Fibroblast of the aortic adventitia (primary cell): ENCODE measurements around the gene ZNF789. TPM values are rescaled to one million over a fixed set of nuclear protein-coding genes. Genes with fewer than 3 reads are reported as not detected.

Experiments
- DNase-seq: peaks from one replicate; pipeline ENCODE4 v3.0.0-alpha.2; 2010; ENCODE audit warnings: low read depth
- H3K4me3 ChIP-seq: 2 replicates; pipeline ENCODE4 v1.5.1; 2011; ENCODE audit warnings: low read depth, mild to moderate bottlenecking, control low read depth, low read length, moderate library complexity
- total RNA-seq: library from RNA; depleted of rRNA; stranded (reverse); fragments of >200 nt; gene quantifications from 2 replicates; pipeline ENCODE4 v1.2.3, GENCODE V29; 2012; ENCODE audit warnings: low replicate concordance
- TF ChIP-seq, protein P1 (sequence below): IDR thresholded peaks from 2 replicates; pipeline ENCODE4 v1.5.1; 2011; ENCODE audit warnings: mild to moderate bottlenecking, low read length, control low read depth, inconsistent platforms; ENCODE audit not compliant: insufficient read depth

Gene ZNF789
- total RNA-seq, 1 donor = 6.9 TPM

DNA sequence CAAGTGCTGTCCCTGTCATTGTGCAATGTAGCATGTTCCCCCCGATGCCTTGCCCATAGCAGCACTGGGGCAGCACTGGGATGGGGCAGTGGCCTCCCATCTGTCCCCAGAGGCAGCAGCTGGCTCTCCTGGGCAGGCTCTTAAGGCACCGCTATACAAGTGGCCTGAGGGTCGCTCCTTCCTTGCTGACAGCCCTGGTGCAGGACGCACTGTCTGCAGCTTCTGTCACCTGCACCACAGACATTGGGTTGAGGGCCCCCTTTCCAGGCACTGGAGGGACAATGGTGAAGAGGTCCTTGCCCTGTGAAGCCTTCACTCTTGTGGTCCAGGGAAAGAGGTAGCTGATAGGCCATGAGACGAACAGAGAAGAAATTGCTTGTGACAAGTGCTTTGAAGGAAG, 23.4 kb upstream of the ZNF789 start:
- no peak overlapping the region for H3K4me3 ChIP-seq
- DNase-seq = no peak
- TF ChIP-seq, protein P1, sequence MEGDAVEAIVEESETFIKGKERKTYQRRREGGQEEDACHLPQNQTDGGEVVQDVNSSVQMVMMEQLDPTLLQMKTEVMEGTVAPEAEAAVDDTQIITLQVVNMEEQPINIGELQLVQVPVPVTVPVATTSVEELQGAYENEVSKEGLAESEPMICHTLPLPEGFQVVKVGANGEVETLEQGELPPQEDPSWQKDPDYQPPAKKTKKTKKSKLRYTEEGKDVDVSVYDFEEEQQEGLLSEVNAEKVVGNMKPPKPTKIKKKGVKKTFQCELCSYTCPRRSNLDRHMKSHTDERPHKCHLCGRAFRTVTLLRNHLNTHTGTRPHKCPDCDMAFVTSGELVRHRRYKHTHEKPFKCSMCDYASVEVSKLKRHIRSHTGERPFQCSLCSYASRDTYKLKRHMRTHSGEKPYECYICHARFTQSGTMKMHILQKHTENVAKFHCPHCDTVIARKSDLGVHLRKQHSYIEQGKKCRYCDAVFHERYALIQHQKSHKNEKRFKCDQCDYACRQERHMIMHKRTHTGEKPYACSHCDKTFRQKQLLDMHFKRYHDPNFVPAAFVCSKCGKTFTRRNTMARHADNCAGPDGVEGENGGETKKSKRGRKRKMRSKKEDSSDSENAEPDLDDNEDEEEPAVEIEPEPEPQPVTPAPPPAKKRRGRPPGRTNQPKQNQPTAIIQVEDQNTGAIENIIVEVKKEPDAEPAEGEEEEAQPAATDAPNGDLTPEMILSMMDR = no peak

DNA sequence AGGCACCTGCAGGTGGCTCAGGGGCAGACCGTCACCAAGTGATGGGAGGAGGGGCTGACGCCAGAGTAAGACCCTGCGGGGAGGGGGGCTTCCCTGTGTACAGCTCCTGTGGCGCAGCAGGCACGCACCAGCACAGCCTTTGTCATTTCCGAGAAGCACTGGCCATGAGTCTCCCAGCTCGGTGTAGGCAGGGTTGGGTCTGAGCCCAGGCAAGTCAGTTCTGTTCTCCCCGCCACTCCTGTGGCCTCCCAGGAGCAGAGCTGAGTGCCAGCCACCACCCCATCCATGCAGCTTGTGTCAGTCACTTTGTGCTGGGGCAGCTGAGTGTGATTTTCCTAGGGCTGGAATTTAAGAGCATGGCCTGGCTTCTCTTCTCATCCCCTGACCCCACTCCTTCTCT, 20.8 kb upstream of the ZNF789 start:
- TF ChIP-seq, protein P1 = no peak
- DNase-seq = no peak
- H3K4me3 ChIP-seq = no peak overlapping the region

DNA sequence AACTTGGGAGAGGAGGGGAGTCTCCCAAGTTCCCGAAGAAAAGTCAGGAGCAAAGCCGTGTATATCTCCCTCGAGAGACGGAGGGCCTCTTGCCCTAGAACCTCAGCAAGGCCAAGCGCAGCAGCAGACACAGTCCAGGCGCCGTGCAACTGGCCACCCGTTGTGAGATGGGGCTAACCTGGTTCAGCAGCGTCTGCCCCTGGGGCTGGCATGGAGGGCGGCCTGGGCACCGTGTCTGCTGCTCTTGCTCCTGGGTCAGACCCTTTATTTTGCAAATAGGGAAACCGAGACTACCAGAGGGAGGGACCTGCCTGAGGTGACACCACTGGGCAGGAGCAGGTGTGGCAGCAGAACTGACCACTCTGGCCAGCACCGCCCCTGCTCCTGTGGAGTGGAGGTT, 20.1 kb upstream of the ZNF789 start:
- no peak for DNase-seq
- no peak overlapping the region for H3K4me3 ChIP-seq
- TF ChIP-seq, protein P1 = no peak

DNA sequence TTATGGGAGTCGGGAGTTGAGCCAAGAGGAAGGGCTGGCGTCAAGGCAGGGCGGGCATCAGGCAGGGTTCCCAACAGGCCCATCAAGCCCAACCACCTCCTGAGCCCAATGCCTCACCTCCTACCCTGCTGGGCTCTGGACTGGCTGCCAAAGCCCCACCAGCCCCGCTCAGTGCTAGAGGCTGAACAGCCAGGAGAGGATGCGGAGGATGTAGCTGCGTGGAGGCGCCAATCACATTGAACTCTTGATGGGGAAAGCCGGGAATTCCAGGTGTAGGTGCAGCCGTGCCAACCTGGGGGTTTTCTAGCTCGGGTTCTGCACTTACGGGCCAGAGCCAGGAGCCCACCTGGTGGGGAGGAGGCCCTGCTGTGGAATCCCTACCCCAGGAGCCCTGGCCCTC, 19.6 kb upstream of the ZNF789 start:
- H3K4me3 ChIP-seq = no peak overlapping the region
- TF ChIP-seq, protein P1 = no peak
- DNase-seq = no peak

DNA sequence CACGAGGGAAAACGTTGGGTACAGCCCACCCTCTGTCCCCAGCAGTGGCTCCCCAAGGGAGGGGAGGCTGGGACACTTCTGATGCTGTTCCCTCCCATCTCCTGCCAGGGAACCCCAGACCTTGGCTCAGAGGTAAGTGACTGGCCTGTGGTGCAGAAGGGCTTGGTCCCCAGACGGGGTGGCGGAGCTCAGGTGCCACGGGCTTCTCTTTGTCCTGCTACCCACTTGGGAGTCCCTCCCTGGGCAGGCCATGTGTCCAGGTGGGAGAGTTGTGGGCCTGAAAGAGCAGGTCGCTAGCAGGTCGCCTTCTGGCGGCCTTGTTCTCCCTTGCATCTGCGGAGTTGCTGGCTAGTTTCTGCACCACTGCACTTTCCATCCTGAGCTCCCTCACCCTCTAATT, 16.8 kb upstream of the ZNF789 start:
- no peak for DNase-seq
- TF ChIP-seq, protein P1 = no peak
- no peak overlapping the region for H3K4me3 ChIP-seq

DNA sequence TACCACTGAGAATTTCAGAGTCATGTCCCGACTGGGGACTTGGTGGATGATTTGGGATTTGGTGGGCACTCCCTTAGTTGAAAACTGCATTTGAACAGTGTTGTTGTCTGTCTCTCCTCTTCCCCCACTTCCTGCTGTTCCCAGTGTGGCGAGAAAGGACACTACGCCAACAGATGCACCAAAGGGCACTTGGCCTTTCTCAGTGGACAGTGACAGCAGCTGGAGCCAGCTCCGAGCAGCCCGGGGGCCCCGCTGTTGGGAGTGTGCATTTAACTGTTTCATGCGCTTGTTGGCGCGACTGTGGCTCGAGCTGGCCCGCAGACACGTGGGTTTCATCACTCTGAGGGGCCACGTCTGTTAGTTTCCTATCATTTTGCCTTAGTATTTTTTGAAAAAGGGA, 16.4 kb upstream of the ZNF789 start:
- TF ChIP-seq, protein P1 = no peak
- DNase-seq = no peak
- no peak overlapping the region for H3K4me3 ChIP-seq

DNA sequence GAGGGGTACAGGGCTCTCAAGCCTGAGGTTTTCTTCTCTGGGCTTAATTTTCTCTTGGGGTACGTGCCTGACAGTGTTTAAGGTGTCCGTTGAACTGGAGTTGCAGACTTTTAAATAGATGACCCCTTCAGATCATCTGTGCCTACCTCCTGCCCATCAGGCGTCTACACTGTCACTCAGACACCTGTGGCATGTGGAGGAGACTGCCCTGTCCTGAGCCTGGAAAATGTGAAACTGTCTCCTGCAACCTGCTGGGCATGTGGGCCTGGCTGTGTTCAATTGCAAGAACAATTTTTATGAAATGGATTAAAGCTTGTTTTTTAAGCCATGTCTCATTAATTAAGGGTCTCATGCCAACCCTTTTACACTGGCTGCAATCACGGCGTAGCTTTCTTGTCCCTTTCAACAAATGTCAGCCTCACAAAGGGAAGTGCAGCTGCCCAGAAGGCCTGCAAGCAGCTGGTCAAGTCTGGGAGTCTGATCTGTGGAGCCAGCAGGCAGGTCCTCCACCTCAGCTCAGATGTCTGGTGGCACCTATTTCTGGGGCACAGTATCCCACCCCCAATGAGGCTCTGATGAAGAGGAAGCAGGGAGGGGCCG, 15.5 kb upstream of the ZNF789 start:
- no peak overlapping the region for H3K4me3 ChIP-seq
- DNase-seq = no peak
- TF ChIP-seq, protein P1 = no peak
